Measurements from ENCODE around the gene JMJD6.

- TF ChIP-seq YY1 (IDR thresholded peaks at IDR 0.05; ENCODE audit: insufficient read depth, insufficient read length) (no peak), SUZ12 (IDR thresholded peaks at IDR 0.05; ENCODE audit: extremely low read depth, insufficient read depth, insufficient read length) (no peak), ZNF274 (IDR thresholded peaks at IDR 0.05; ENCODE audit: low read depth, low read length) (no peak)
These were observed 25.1 kb upstream of the JMJD6 start for GRCh38 chr17:76751416-76751993.

Measured in NT2/D1 (cell line).